Measurements from ENCODE around the gene RGS4. TPM values are rescaled to one million over a fixed set of nuclear protein-coding genes. Genes with fewer than 3 reads are reported as not detected.

The RGS4 gene
- 10 to 100 TPM in 1 of 6 donors, 1 to 10 TPM in 4, under 1 TPM in 1; 0.46 to 10.4 (median 2.7) TPM for total RNA-seq
- 10 to 100 TPM in 1 of 2 donors, 1 to 10 TPM in 1; 1.7 to 15.0 TPM for polyA plus RNA-seq

DNA sequence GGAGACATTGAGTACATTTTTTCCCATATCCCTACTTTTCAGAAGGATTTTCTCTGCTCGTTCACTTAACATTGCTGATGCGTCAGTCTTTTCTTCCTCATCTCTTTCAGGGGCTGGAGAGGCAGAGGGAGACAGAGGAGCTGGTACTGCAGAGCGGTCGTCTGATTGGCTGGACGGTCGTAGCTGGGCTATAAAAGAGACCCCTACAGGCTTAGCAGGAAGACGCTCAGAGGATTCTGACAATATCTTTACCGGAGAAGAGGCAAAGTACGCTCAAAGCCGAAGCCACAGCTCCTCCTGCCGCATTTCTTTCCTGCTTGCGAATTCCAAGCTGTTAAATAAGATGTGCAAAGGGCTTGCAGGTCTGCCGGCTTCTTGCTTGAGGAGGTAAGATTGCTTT, at the start of gene RGS4:
TSS of gene RGS4 (plus strand) at position 220 of the 400 bp plus-strand sequence. CDS start at position 344, 124 bp downstream.
- TF ChIP-seq, protein P1, sequence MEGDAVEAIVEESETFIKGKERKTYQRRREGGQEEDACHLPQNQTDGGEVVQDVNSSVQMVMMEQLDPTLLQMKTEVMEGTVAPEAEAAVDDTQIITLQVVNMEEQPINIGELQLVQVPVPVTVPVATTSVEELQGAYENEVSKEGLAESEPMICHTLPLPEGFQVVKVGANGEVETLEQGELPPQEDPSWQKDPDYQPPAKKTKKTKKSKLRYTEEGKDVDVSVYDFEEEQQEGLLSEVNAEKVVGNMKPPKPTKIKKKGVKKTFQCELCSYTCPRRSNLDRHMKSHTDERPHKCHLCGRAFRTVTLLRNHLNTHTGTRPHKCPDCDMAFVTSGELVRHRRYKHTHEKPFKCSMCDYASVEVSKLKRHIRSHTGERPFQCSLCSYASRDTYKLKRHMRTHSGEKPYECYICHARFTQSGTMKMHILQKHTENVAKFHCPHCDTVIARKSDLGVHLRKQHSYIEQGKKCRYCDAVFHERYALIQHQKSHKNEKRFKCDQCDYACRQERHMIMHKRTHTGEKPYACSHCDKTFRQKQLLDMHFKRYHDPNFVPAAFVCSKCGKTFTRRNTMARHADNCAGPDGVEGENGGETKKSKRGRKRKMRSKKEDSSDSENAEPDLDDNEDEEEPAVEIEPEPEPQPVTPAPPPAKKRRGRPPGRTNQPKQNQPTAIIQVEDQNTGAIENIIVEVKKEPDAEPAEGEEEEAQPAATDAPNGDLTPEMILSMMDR (IDR thresholded peaks at IDR 0.05), result no peak
- H3K27me3 ChIP-seq, result peaks cover 0 to 5% (median 0%) of the 10 kb centered on the region in 4 donors
- FAIRE-seq (no peak), DNase-seq (peak in 3 of 6 donors; percentile 8 to 21 (median 11)), ATAC-seq (peak in 3 of 4 donors; percentile 80 to 90 (median 86))
- H3K27ac ChIP-seq, result no peak within 1 kb of the TSS
- peak within 1 kb of the TSS in 1 of 4 donors; percentile 22 for H3K4me3 ChIP-seq
- H3K4me1 ChIP-seq, result no peaks in the 10 kb centered on the region
- intact Hi-C loops (cut with DNase I), result no loop called here
- no peaks in the 10 kb centered on the region for H3K9me3 ChIP-seq
- WGBS, 2 donors, result 2 to 3% methylated on average over 13 of the region's 13 CpGs
- no peaks in the 10 kb centered on the region for H3K36me3 ChIP-seq

DNA sequence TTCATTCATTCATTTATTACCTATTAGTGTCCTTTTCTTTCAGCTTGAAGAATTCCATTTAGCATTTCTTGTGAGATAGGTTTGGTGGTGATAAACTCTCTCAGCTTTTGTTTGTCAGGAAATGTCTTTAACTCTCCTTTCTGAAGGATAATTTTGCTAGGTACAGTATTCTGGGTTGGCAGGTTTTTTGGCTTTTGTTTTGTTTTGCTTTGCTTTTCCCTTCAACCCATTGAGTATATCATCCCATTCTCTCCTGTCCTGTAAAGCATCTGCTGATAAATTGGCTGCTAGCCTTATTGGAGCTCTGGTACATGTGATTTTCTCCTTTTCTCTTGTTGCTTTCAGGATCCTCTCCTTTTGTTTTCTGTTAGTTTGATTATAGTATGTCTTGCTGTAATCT, 47.0 kb upstream of the RGS4 start:
- FAIRE-seq, result no peak
- no peak overlapping the region for H3K27ac ChIP-seq
- DNase-seq, result no peak

DNA sequence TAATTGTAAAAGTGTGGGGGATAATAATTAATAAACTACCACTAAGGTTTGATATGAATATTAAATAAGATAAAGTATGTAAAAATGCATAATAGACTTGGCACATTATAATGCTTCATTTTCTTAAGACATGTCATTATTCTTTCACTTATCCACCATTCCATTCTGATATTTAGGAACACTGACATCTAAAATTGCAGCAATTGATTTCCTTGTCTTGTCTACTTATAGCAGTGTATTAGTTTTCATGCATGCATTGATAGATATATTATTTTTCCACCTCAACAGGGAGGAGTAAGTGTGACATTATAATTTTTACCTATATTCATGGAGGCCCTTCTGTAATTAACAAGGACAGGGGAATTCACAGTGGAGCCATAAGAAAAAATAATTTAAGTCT, 41.6 kb upstream of the RGS4 start:
- Histone ChIP-seq H3K27ac (no peak overlapping the region), H3K9me3 (no peaks in the 10 kb centered on the region), H3K27me3 (no peaks in the 10 kb centered on the region), H3K4me3 (no peak overlapping the region), H3K4me1 (no peaks in the 10 kb centered on the region), H3K36me3 (no peaks in the 10 kb centered on the region)
- TF ChIP-seq, protein P1 (IDR thresholded peaks at IDR 0.05), result no peak
- intact Hi-C loops (cut with DNase I), result no loop called here
- ATAC-seq, result no peak
- DNase-seq, result no peak
- no peak for FAIRE-seq

More for the DNA sequence above, 47.0 kb upstream of the RGS4 start:
- no peaks in the 10 kb centered on the region for H3K36me3 ChIP-seq
- H3K27me3 ChIP-seq, result no peaks in the 10 kb centered on the region
- no peaks in the 10 kb centered on the region for H3K4me1 ChIP-seq
- no peak overlapping the region for H3K4me3 ChIP-seq
- intact Hi-C loops (cut with DNase I), result no loop called here
- TF ChIP-seq, protein P1 (IDR thresholded peaks at IDR 0.05), result no peak
- ATAC-seq, result no peak
- peaks cover 0 to 2% (median 0%) of the 10 kb centered on the region in 4 donors for H3K9me3 ChIP-seq

DNA sequence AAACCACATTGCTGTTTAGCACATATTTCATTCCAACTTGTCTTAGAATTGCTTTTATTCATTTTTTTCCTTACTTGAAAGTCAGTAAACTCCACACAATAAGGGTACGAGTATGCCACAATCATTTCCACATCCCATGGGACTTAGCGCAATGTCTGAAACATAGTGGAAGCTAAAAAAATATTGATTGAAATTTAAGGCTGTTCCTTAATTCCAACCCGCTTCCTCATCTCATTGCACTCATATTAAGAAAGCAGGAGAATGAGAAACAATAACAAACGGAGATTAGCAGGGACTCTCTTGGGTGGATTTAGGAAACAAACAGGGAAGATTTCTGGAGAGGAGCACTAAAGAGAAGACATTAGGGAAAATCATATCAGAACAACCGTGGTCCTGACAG, 39.3 kb upstream of the RGS4 start:
- FAIRE-seq (no peak), DNase-seq (no peak), ATAC-seq (no peak)
- intact Hi-C loops (cut with DNase I), result no loop called here
- no peaks in the 10 kb centered on the region for H3K27me3 ChIP-seq
- no peaks in the 10 kb centered on the region for H3K4me1 ChIP-seq
- no peaks in the 10 kb centered on the region for H3K36me3 ChIP-seq
- H3K27ac ChIP-seq, result no peak overlapping the region
- H3K9me3 ChIP-seq, result no peaks in the 10 kb centered on the region
- TF ChIP-seq, protein P1 (IDR thresholded peaks at IDR 0.05), result no peak
- H3K4me3 ChIP-seq, result no peak overlapping the region
- WGBS, 2 donors, result 71 to 85% methylated on average over 5 of the region's 5 CpGs

DNA sequence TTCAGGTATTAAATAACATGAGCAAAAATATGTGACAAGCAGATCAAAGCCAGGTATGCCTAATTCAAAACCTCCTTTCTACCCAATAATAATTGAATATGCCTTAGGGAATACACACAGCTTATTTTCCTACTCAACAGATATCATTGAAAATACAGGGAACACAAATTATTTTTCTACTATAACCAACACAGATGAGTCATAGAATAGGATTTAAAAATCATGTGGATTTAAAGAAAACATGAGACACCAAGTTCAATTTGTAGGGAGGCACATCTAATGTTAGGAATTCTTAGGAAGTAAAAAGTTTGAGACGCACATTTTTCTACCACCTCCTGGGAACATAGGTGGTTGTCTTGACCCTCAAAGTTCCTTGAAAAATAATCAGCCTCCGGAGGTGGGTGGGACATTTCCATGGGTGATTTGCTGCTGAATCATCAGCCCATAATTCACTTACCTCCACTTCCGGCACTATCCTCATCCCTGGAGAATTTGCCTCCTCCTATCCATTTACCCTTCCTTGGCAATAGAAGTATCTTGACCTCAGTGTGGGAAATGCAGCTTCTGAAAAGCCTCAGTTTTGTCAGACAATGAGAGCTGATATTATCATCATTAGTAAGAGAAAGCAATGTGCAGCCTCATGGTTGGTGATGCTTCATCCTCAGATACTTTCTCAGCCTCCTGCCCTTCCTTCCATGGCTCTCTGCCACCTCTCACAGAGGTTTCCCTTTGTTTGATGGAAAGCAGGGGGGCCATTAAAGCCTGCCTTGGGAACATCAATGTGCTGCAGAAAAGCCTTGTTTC, 33.5 kb upstream of the RGS4 start:
- H3K9me3 ChIP-seq, result no peaks in the 10 kb centered on the region
- no peaks in the 10 kb centered on the region for H3K27me3 ChIP-seq
- intact Hi-C loops (cut with DNase I), result no loop called here
- 64 to 76% methylated on average over 3 of the region's 3 CpGs for WGBS, 2 donors
- ATAC-seq (no peak), FAIRE-seq (no peak), DNase-seq (no peak)
- TF ChIP-seq, protein P1 (IDR thresholded peaks at IDR 0.05), result no peak
- H3K36me3 ChIP-seq, result no peaks in the 10 kb centered on the region
- H3K4me1 ChIP-seq, result no peaks in the 10 kb centered on the region
- no peak overlapping the region for H3K4me3 ChIP-seq
- no peak overlapping the region for H3K27ac ChIP-seq

Measured in pancreas (tissue), 10 donors.